ENCODE results near the gene SUPT3H. TPM values are rescaled to one million over a fixed set of nuclear protein-coding genes. Genes with fewer than 3 reads are reported as not detected.

SUPT3H gene
- total and polyA plus RNA-seq, 2 of the 13 experiments (the other 11 are each of a cell fraction or from before 2014, with no cell fraction given) = 11.9 to 36.1 TPM

GRCh38 chr6:45423824-45424450 lies 46.2 kb upstream of the SUPT3H start:
- intact Hi-C loops (cut with micrococcal nuclease; ENCODE audit: unreplicated experiment) (loop anchor here (5.0 kb wide), 1 partner anchor 288 kb away; no protein-coding TSS in a partner anchor), in situ Hi-C loops (cut with HindIII; ENCODE audit: extremely low pct_ligation_motif_present, low pct_unique_long_range_greater_than_20kb) (loop anchor here (5.0 kb wide), 1 partner anchor 767 kb away; no protein-coding TSS in a partner anchor)
- BruUV-seq (replicated peaks) = no TSS peak
- FAIRE-seq = no peak
- Histone ChIP-seq H3K9ac (ENCODE audit: insufficient read depth, low read depth, low read length) (no peak overlapping the region), H3K36me3 (replicated peaks in 1 of 2; ENCODE audit: control insufficient read depth in 1 of 2, insufficient read depth in 2 of 2, low read length in 2 of 2) (no peaks in the 10 kb centered on the region), H3K9me3 (ENCODE audit: low read length) (no peaks in the 10 kb centered on the region), H3K4me3 (replicated peaks in 1 of 3; ENCODE audit: insufficient read depth in 1 of 3, low read depth in 2 of 3, low read length in 3 of 3) (peak overlapping the region in 2 of 3 experiments; percentile 66 to 78; a peak in 3 of 6 replicates), H3K4me1 (ENCODE audit: insufficient read depth, low read length) (peaks cover 24% of the 10 kb centered on the region), H3K4me2 (ENCODE audit: low read depth, low read length) (peak overlapping the region; percentile 93), H3K27ac (ENCODE audit: extremely low read length, insufficient read depth, low read length) (no peak overlapping the region), H4K20me1 (ENCODE audit: insufficient read depth, low read length) (no peaks in the 10 kb centered on the region), H2AFZ (ENCODE audit: low read length) (no peak overlapping the region), H3K79me2 (ENCODE audit: insufficient read depth, low read length) (no peaks in the 10 kb centered on the region), H3K27me3 (ENCODE audit: control insufficient read depth in 1 of 2, insufficient read depth in 2 of 2, low read length in 2 of 2) (peaks cover 20 to 55% of the 10 kb centered on the region in 2 experiments)
- ChIA-PET POLR2A (no interaction called here), CTCF (ENCODE audit: low intra/inter-chr PET ratio, low total read pairs) (no interaction called here)
- DNase-seq (ENCODE audit: low spot score) = no peak
- 60% methylated on average over 31 of the region's 38 CpGs for WGBS (ENCODE audit: low lambda C conversion rate)
- TF ChIP-seq CBX2 (IDR thresholded peaks at IDR 0.05; ENCODE audit: low read depth, low read length) (0 out of 2 replicates have a peak, but pooled peaks have one; percentile 21), CBX2 (CRISPR knock-in tag; IDR thresholded peaks at IDR 0.05; ENCODE audit: low read depth) (no peak), ZFP36L2 (CRISPR knock-in tag; IDR thresholded peaks at IDR 0.05) (no peak)
- peak; percentile 22 for ATAC-seq

GRCh38 chr6:45423111-45423823 lies 45.5 kb upstream of the SUPT3H start:
- intact Hi-C loops (cut with micrococcal nuclease; ENCODE audit: unreplicated experiment) = loop anchor here (5.0 kb wide), 1 partner anchor 289 kb away; no protein-coding TSS in a partner anchor
- Histone ChIP-seq H3K27ac (ENCODE audit: extremely low read length, insufficient read depth, low read length) (no peak overlapping the region), H2AFZ (ENCODE audit: low read length) (no peak overlapping the region), H3K4me1 (ENCODE audit: insufficient read depth, low read length) (peaks cover 24% of the 10 kb centered on the region), H4K20me1 (ENCODE audit: insufficient read depth, low read length) (no peaks in the 10 kb centered on the region), H3K27me3 (ENCODE audit: control insufficient read depth in 1 of 2, insufficient read depth in 2 of 2, low read length in 2 of 2) (peaks cover 20 to 61% of the 10 kb centered on the region in 2 experiments), H3K4me2 (ENCODE audit: low read depth, low read length) (peak overlapping the region; percentile 93), H3K9me3 (ENCODE audit: low read length) (no peaks in the 10 kb centered on the region), H3K79me2 (ENCODE audit: insufficient read depth, low read length) (no peaks in the 10 kb centered on the region), H3K36me3 (replicated peaks in 1 of 2; ENCODE audit: control insufficient read depth in 1 of 2, insufficient read depth in 2 of 2, low read length in 2 of 2) (no peaks in the 10 kb centered on the region), H3K9ac (ENCODE audit: insufficient read depth, low read depth, low read length) (no peak overlapping the region), H3K4me3 (replicated peaks in 1 of 3; ENCODE audit: insufficient read depth in 1 of 3, low read depth in 2 of 3, low read length in 3 of 3) (peak overlapping the region; percentile 64 to 78 (median 66))
- peak; percentile 32 for ATAC-seq
- no peak for FAIRE-seq
- in situ Hi-C loops (cut with HindIII; ENCODE audit: extremely low pct_ligation_motif_present, low pct_unique_long_range_greater_than_20kb) = loop anchor here (5.0 kb wide), 1 partner anchor 766 kb away; no protein-coding TSS in a partner anchor
- ChIA-PET POLR2A (no interaction called here), CTCF (ENCODE audit: low intra/inter-chr PET ratio, low total read pairs) (no interaction called here)
- no TSS peak for BruUV-seq (replicated peaks)
- WGBS (ENCODE audit: low lambda C conversion rate) = 41% methylated on average over 46 of the region's 62 CpGs
- no peak for DNase-seq (ENCODE audit: low spot score)
- TF ChIP-seq KDM4B (CRISPR knock-in tag; IDR thresholded peaks at IDR 0.05) (no peak), RFXANK (CRISPR knock-in tag; IDR thresholded peaks at IDR 0.05) (no peak), ELF3 (CRISPR knock-in tag; IDR thresholded peaks at IDR 0.05) (no peak), ZNF33B (CRISPR knock-in tag; IDR thresholded peaks at IDR 0.05) (no peak), MATR3 (CRISPR knock-in tag; IDR thresholded peaks at IDR 0.05) (no peak), HBP1 (CRISPR knock-in tag; IDR thresholded peaks at IDR 0.05; ENCODE audit: low read depth) (no peak), ZNF800 (CRISPR knock-in tag; IDR thresholded peaks at IDR 0.05) (peak; percentile 39; the same call in 1 of the 2 replicates), ZNF556 (CRISPR knock-in tag; IDR thresholded peaks at IDR 0.05; ENCODE audit: borderline replicate concordance) (0 out of 2 replicates have a peak, but pooled peaks have one; percentile 50), ZC3H4 (CRISPR knock-in tag; IDR thresholded peaks at IDR 0.05; ENCODE audit: borderline replicate concordance) (no peak), CBX1 (IDR thresholded peaks at IDR 0.05; ENCODE audit: low read depth) (no peak), ZNF790 (CRISPR knock-in tag; IDR thresholded peaks at IDR 0.05; ENCODE audit: borderline replicate concordance) (0 out of 2 replicates have a peak, but pooled peaks have one; percentile 36), ZNF30 (CRISPR knock-in tag; IDR thresholded peaks at IDR 0.05) (no peak)

All from HepG2 (cell line).